H9 (cell line): ENCODE measurements around the gene USP35. TPM values are rescaled to one million over a fixed set of nuclear protein-coding genes. Genes with fewer than 3 reads are reported as not detected.
A peak's percentile ranks its signal among the peaks of the same experiment; 100 is the strongest.

Experiments used
- DNase-seq: peaks from one replicate; pipeline ENCODE4 v3.0.0-alpha.2; 2017
- H2AFZ ChIP-seq: one replicate; pipeline ENCODE4 v1.6.1; 2013; ENCODE audit warnings: mild to moderate bottlenecking, low read length, control low read depth, moderate library complexity
- H2AK5ac ChIP-seq: 2 replicates; pipeline ENCODE4 v1.6.1; 2013; ENCODE audit warnings: low read length, control low read depth, mixed read lengths; ENCODE audit not compliant: insufficient read length
- H2BK120ac ChIP-seq: one replicate; pipeline ENCODE4 v1.6.1; 2013; ENCODE audit warnings: low read depth, mild to moderate bottlenecking, low read length, control low read depth, inconsistent platforms; ENCODE audit not compliant: poor library complexity, severe bottlenecking
- H2BK12ac ChIP-seq: 2 replicates; pipeline ENCODE4 v1.6.1; 2013; ENCODE audit warnings: low read length, control low read depth, mixed read lengths, low read depth; ENCODE audit not compliant: insufficient read length
- H2BK15ac ChIP-seq: 2 replicates; pipeline ENCODE4 v1.6.1; 2013; ENCODE audit warnings: low read depth, low read length, control low read depth
- H2BK20ac ChIP-seq: one replicate; pipeline ENCODE4 v1.6.1; 2013; ENCODE audit warnings: low read depth, mild to moderate bottlenecking, low read length, control low read depth, inconsistent platforms; ENCODE audit not compliant: poor library complexity, severe bottlenecking
- H2BK5ac ChIP-seq: 2 replicates; pipeline ENCODE4 v1.6.1; 2013; ENCODE audit warnings: low read length, control low read depth, mixed read lengths; ENCODE audit not compliant: insufficient read length
- H3K14ac ChIP-seq: 2 replicates; pipeline ENCODE4 v1.6.1; 2013; ENCODE audit warnings: low read length, control low read depth; ENCODE audit not compliant: insufficient read depth
- H3K18ac ChIP-seq: 2 replicates; pipeline ENCODE4 v1.6.1; 2013; ENCODE audit warnings: low read depth, mild to moderate bottlenecking, mixed read lengths, low read length, control low read depth; ENCODE audit not compliant: insufficient read length
- H3K23ac ChIP-seq: 2 replicates; pipeline ENCODE4 v1.6.1; 2013; ENCODE audit warnings: low read length, control low read depth, mixed read lengths, low read depth; ENCODE audit not compliant: insufficient read length
- H3K23me2 ChIP-seq: 2 replicates; pipeline ENCODE4 v1.6.1; 2013; ENCODE audit warnings: low read depth, mild to moderate bottlenecking, mixed read lengths, low read length, control low read depth; ENCODE audit not compliant: insufficient read length, poor library complexity, severe bottlenecking
- H3K27ac ChIP-seq: 2 replicates; pipeline ENCODE4 v1.5.1; 2013; ENCODE audit warnings: low read length, control low read depth, mixed read lengths, low read depth; ENCODE audit not compliant: insufficient read length
- H3K27me3 ChIP-seq: 2 replicates; pipeline ENCODE4 v1.6.1; 2013; ENCODE audit warnings: low read length, control low read depth, inconsistent platforms; ENCODE audit not compliant: insufficient read depth
- H3K4ac ChIP-seq: 2 replicates; pipeline ENCODE4 v1.6.1; 2013; ENCODE audit warnings: low read depth, mild to moderate bottlenecking, control low read depth, inconsistent platforms, low read length, moderate library complexity
- H3K4me1 ChIP-seq: 2 replicates; pipeline ENCODE4 v1.6.1; 2013; ENCODE audit warnings: low read length, control low read depth, inconsistent platforms; ENCODE audit not compliant: insufficient read depth
- H3K4me2 ChIP-seq: 2 replicates; pipeline ENCODE4 v1.6.1; 2013; ENCODE audit warnings: low read length, control low read depth, mixed read lengths; ENCODE audit not compliant: insufficient read length, insufficient read depth
- H3K56ac ChIP-seq: 2 replicates; pipeline ENCODE4 v1.6.1; 2013; ENCODE audit warnings: low read depth, mild to moderate bottlenecking, mixed read lengths, low read length, control low read depth; ENCODE audit not compliant: insufficient read length
- H3K79me1 ChIP-seq: 2 replicates; pipeline ENCODE4 v1.6.1; 2013; ENCODE audit warnings: low read depth, mild to moderate bottlenecking, moderate library complexity, low read length, control low read depth, inconsistent platforms; ENCODE audit not compliant: insufficient read depth, poor library complexity, severe bottlenecking
- H3K79me2 ChIP-seq: 2 replicates; pipeline ENCODE4 v1.6.1; 2013; ENCODE audit warnings: low read length, control low read depth, inconsistent platforms; ENCODE audit not compliant: insufficient read depth
- H3K9ac ChIP-seq: 2 replicates; pipeline ENCODE4 v1.6.1; 2013; ENCODE audit warnings: low read length, control low read depth, mixed read lengths; ENCODE audit not compliant: insufficient read length; ENCODE audit errors: extremely low read depth
- H3K9me3 ChIP-seq: one replicate; pipeline ENCODE4 v1.6.1; 2013; ENCODE audit warnings: low read depth, low read length, inconsistent platforms; ENCODE audit not compliant: control insufficient read depth
- H3T11ph ChIP-seq: one replicate; pipeline ENCODE4 v1.6.1; 2013; ENCODE audit warnings: mild to moderate bottlenecking, low read length, control low read depth, inconsistent platforms
- H4K20me1 ChIP-seq: one replicate; pipeline ENCODE4 v1.6.1; 2013; ENCODE audit not compliant: control insufficient read depth, insufficient read length, insufficient read depth
- H4K5ac ChIP-seq: 2 replicates; pipeline ENCODE4 v1.6.1; 2013; ENCODE audit warnings: low read depth, mild to moderate bottlenecking, mixed read lengths, low read length, control low read depth; ENCODE audit not compliant: insufficient read length
- H4K8ac ChIP-seq: replicated peaks from 2 replicates; pipeline ENCODE4 v1.6.1; 2013; ENCODE audit warnings: low read length, control low read depth, mixed read lengths, low read depth; ENCODE audit not compliant: insufficient read length
- H4K91ac ChIP-seq: 2 replicates; pipeline ENCODE4 v1.6.1; 2013; ENCODE audit warnings: low read depth, mild to moderate bottlenecking, moderate library complexity, mixed read lengths, low read length, control low read depth; ENCODE audit not compliant: insufficient read length
- H3K27ac Mint-ChIP-seq, 3 experiments: 2 replicates in 2 of 3; 3 replicates in 1 of 3; pipeline ENCODE4 v1.8.0; 2020 to 2021; ENCODE audit warnings: mixed read lengths in 3 of 3, mild to moderate bottlenecking in 1 of 3, moderate library complexity in 1 of 3
- H3K27me3 Mint-ChIP-seq: 2 replicates; pipeline ENCODE4 v1.8.0; 2021; ENCODE audit warnings: low read depth, mild to moderate bottlenecking, moderate library complexity, mixed read lengths
- H3K36me3 Mint-ChIP-seq, 3 experiments: 2 replicates in 2 of 3; 3 replicates in 1 of 3; pipeline ENCODE4 v1.8.0; 2020 to 2021; ENCODE audit warnings: low read depth in 3 of 3, mixed read lengths in 3 of 3; ENCODE audit not compliant: insufficient read depth in 1 of 3
- H3K4me1 Mint-ChIP-seq, 2 experiments: 2 replicates each; pipeline ENCODE4 v1.8.0; 2020; ENCODE audit warnings: mixed read lengths in 2 of 2
- H3K4me3 Mint-ChIP-seq, 2 experiments: 2 replicates in 1 of 2; 3 replicates in 1 of 2; pipeline ENCODE4 v1.8.0; 2020 to 2021; ENCODE audit warnings: mild to moderate bottlenecking in 2 of 2, mixed read lengths in 2 of 2, moderate library complexity in 1 of 2
- H3K9me3 Mint-ChIP-seq, 2 experiments: 2 replicates in 1 of 2; 3 replicates in 1 of 2; pipeline ENCODE4 v1.8.0; 2020; ENCODE audit warnings: mild to moderate bottlenecking in 2 of 2, mixed read lengths in 2 of 2, moderate library complexity in 1 of 2
- CTCF ChIP-seq: fragments of 200-600 bp; sonication (generic); conservative IDR thresholded peaks from 3 replicates; pipeline ENCODE4 v1.8.0; 2021; ENCODE audit warnings: antibody characterized with exemption, mild to moderate bottlenecking
- WGBS: extraction: QIAGEN DNeasy Blood & Tissue Kit; methylation state at CpG from one replicate; pipeline ENCODE4 v1.1.7; 2013; ENCODE audit warnings: missing lambda C conversion rate, low lambda C conversion rate, mixed read lengths; ENCODE audit not compliant: insufficient read length; ENCODE audit errors: extremely low coverage; 5-methylcytosine and 5-hydroxymethylcytosine counted together
- total RNA-seq: library from RNA; stranded (reverse); gene quantifications from 2 replicates; pipeline ENCODE4 v1.2.1, GENCODE V29; 2021

USP35 gene
- total RNA-seq, 1 experiment from 2014 or later: 6.8 TPM

DNA sequence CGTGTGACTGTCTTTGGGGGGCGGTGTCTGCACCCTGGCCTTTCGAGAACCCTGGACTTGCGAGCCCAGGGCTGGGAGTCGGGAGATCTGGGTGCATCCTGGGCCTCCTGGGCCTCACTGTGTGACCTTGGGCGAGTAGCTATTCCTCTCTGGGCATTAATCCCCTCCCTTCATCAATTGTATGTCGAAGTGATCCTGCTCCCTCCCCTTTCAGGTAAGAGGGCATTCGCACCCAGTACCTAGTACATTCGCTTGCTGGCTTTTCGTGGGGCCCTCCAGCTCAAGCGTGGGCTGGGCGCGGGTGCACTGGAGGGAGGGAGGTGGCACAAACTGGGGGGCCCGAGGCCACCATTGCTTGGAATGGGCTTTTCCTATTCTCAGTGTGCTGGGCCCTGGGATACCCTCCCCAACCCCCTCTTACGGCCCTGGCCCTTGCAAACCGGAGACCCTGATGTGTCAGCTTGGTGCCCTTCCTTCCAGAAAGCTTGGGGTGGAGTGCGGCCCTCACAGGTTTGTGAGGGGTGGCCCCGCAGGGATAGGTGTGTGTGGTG lies 530 bp downstream of the USP35 start:
- Histone ChIP-seq H2BK120ac (no peak overlapping the region), H3K27me3 (no peaks in the 10 kb centered on the region; the same call in 1 of the 2 replicates), H3T11ph (no peak overlapping the region), H3K23me2 (peaks cover 7% of the 10 kb centered on the region), H2AK5ac (no peak overlapping the region), H4K20me1 (no peaks in the 10 kb centered on the region), H3K79me1 (no peaks in the 10 kb centered on the region), H4K8ac (no peak overlapping the region), H4K91ac (no peak overlapping the region), H3K27ac (no peak overlapping the region), H3K4me1 (no peaks in the 10 kb centered on the region), H2BK20ac (no peak overlapping the region), H3K9me3 (no peaks in the 10 kb centered on the region), H3K23ac (no peak overlapping the region), H4K5ac (no peak overlapping the region), H2BK15ac (no peak overlapping the region), H2AFZ (no peak overlapping the region), H3K4ac (no peak overlapping the region), H2BK12ac (no peak overlapping the region), H3K9ac (no peak overlapping the region), H3K79me2 (no peaks in the 10 kb centered on the region), H3K18ac (no peak overlapping the region), H3K14ac (no peak overlapping the region), H2BK5ac (no peak overlapping the region), H3K4me2 (peak overlapping the region; percentile 37), H3K56ac (no peak overlapping the region)
- peaks cover 21 to 26% of the 10 kb centered on the region in 2 experiments for H3K4me1 Mint-ChIP-seq
- H3K9me3 Mint-ChIP-seq: no peaks in the 10 kb centered on the region; a peak in 1 of 5 replicates
- H3K36me3 Mint-ChIP-seq: no peaks in the 10 kb centered on the region
- no peak for TF ChIP-seq CTCF
- DNase-seq: no peak
- peak overlapping the region; percentile 87 to 94 for H3K4me3 Mint-ChIP-seq
- no CpG with 5 or more reads among the region's 18 CpGs for WGBS
- peaks cover 7% of the 10 kb centered on the region for H3K27me3 Mint-ChIP-seq
- H3K27ac Mint-ChIP-seq: peak overlapping the region in 1 of 3 experiments; percentile 27; a peak in 1 of 7 replicates
